PC-9 (cell line): ENCODE results near the gene ZNF654.

ENCODE experiments used
- EZH2 ChIP-seq: fragments of 200-600 bp; sonication (generic); IDR thresholded peaks from 2 replicates; pipeline ENCODE4 v1.8.0; 2017; ENCODE audit warnings: antibody characterized with exemption, low read depth
- TF ChIP-seq, protein P1 (sequence below): fragments of 200-600 bp; sonication (generic); conservative IDR thresholded peaks from 2 replicates; pipeline ENCODE4 v1.6.1; 2017; ENCODE audit warnings: mixed run types, antibody characterized with exemption, mild to moderate bottlenecking, moderate library complexity

DNA sequence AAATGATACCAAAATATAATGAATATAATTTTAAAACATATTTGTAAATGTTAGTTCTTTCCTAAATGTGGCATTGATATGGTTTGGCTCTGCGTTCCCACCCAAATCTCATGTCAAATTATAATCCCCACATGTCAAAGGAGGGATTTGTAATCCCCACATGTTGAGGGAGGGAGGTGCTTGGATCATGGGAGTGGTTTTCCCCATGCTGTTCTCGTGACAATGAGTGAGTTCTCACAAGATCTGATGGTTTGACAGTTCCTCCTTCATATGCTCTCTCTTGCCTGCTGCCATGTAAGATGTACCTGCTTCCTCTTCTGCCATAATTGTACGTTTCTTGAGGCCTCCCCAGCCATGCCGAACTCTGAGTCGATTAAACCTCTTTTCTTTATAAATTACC, 12.3 kb upstream of the ZNF654 start:
- no peak for TF ChIP-seq EZH2
- TF ChIP-seq, protein P1, sequence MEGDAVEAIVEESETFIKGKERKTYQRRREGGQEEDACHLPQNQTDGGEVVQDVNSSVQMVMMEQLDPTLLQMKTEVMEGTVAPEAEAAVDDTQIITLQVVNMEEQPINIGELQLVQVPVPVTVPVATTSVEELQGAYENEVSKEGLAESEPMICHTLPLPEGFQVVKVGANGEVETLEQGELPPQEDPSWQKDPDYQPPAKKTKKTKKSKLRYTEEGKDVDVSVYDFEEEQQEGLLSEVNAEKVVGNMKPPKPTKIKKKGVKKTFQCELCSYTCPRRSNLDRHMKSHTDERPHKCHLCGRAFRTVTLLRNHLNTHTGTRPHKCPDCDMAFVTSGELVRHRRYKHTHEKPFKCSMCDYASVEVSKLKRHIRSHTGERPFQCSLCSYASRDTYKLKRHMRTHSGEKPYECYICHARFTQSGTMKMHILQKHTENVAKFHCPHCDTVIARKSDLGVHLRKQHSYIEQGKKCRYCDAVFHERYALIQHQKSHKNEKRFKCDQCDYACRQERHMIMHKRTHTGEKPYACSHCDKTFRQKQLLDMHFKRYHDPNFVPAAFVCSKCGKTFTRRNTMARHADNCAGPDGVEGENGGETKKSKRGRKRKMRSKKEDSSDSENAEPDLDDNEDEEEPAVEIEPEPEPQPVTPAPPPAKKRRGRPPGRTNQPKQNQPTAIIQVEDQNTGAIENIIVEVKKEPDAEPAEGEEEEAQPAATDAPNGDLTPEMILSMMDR = no peak
